ENCODE results near the gene SLC7A6OS. TPM values are rescaled to one million over a fixed set of nuclear protein-coding genes. Genes with fewer than 3 reads are reported as not detected.
A peak's percentile ranks its signal among the peaks of the same experiment; 100 is the strongest.

The SLC7A6OS gene
- total and polyA plus RNA-seq, 3 experiments from 2014 or later = 21.8 to 28.2 (median 25.5) TPM

DNA sequence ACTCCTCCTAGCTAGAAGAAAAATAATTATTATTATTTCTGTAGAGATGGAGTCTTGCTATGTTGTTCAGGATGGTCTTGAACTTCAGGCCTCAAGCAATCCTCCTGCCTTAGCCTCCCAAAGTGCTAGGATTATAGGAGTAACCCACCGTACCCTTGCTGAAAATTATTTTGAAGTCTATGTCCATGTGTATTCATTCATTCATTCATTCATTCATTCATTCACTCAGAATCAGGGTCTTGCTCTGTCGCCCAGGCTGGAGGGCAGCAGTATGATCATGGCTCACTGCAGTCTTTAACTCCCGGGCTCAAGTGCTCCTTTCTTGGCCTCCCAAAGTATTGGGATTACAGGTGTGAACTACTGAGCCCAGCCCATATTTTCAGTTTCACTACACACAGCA lies 4.1 kb downstream of the SLC7A6OS start:
- H3K27me3 Mint-ChIP-seq = no peaks in the 10 kb centered on the region
- no peaks in the 10 kb centered on the region for H3K9me3 Mint-ChIP-seq
- H3K4me3 Mint-ChIP-seq = no peak overlapping the region
- H3K9me3 ChIP-seq (ENCODE audit: low read length) = no peaks in the 10 kb centered on the region
- peaks cover 36% of the 10 kb centered on the region for H3K36me3 ChIP-seq (ENCODE audit: insufficient read depth, low read length)
- DNase-seq = no peak
- peak overlapping the region in 4 of 8 donors; percentile 42 to 54 (median 46) for H3K27ac Mint-ChIP-seq
- H3K4me1 ChIP-seq (ENCODE audit: insufficient read depth, low read length) = peaks cover 32% of the 10 kb centered on the region
- no peak overlapping the region for H3K27ac ChIP-seq (ENCODE audit: low read depth, low read length)
- peaks cover 20 to 43% (median 40%) of the 10 kb centered on the region in 3 donors for H3K4me1 Mint-ChIP-seq
- peaks cover 2 to 69% (median 18%) of the 10 kb centered on the region in 3 donors for H3K36me3 Mint-ChIP-seq
- ChIA-PET POLR2A (no interaction called here), CTCF (interaction anchor here (11.2 kb wide), 1 partner anchor 44 kb away, joined by 131 read pairs; the partner anchor contains the start of gene SLC7A6)
- H3K27me3 ChIP-seq (ENCODE audit: insufficient read depth, low read length, poor library complexity, severe bottlenecking) = no peaks in the 10 kb centered on the region
- H3K4me3 ChIP-seq (ENCODE audit: low read length) = no peak overlapping the region

DNA sequence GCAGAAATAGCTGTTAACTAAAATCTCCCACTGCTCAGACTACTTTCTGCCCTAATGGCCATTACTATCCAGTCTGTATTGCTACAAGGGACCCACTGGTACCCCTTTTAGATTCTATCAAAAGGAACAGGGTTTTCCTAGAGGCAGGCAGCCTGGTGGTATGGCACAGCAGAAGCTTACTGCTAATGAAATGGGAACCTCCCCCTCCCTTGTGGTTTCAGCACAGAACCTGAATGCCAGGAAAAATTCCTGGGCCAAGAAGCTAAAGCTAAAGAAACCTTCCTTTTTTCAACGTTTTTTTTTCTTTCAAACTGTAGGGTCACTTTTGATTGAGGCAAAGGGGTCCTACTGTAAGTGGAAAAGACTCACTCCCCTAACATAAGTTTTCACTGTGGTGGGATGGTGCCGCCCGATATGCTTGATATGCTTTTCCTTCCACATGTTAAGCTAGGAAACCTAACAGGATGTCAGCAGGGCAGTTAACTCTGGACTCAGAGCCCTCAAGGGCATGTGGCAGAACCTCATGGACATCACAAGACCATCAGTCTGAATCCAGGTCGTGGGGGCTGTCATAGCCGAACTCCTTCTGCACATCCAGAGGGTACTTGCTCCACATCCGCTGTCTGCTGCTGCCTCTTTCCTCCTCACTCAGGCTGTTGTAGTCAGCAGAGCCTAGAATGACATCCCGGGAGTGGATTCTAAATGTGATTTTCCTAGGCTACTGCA lies 9.8 kb downstream of the SLC7A6OS start:
- H3K27ac ChIP-seq (ENCODE audit: low read depth, low read length) = no peak overlapping the region
- no peak overlapping the region for H3K4me3 ChIP-seq (ENCODE audit: low read length)
- peaks cover 66% of the 10 kb centered on the region for H3K36me3 ChIP-seq (ENCODE audit: insufficient read depth, low read length)
- ChIA-PET CTCF (interaction anchor here (1.0 to 2.1 kb wide), 6 partner anchors 9 to 59 kb away, joined by 4 to 9 read pairs (median 5); partner anchors contain the start of genes PRMT7, SLC7A6 and SLC7A6OS), POLR2A (interaction anchor here (1.2 to 1.6 kb wide), 3 partner anchors 9 to 32 kb away, joined by 3 to 6 read pairs (median 4); no protein-coding TSS in a partner anchor)
- Mint-ChIP-seq H3K9me3 (no peaks in the 10 kb centered on the region), H3K27ac (peak overlapping the region in 6 of 8 donors; percentile 8 to 66 (median 36)), H3K36me3 (peaks cover 4 to 91% (median 20%) of the 10 kb centered on the region in 3 donors), H3K4me3 (no peak overlapping the region), H3K4me1 (peaks cover 2 to 32% (median 18%) of the 10 kb centered on the region in 3 donors), H3K27me3 (no peaks in the 10 kb centered on the region)
- H3K4me1 ChIP-seq (ENCODE audit: insufficient read depth, low read length) = no peaks in the 10 kb centered on the region
- no peaks in the 10 kb centered on the region for H3K27me3 ChIP-seq (ENCODE audit: insufficient read depth, low read length, poor library complexity, severe bottlenecking)
- H3K9me3 ChIP-seq (ENCODE audit: low read length) = no peaks in the 10 kb centered on the region
- DNase-seq = no peak

DNA sequence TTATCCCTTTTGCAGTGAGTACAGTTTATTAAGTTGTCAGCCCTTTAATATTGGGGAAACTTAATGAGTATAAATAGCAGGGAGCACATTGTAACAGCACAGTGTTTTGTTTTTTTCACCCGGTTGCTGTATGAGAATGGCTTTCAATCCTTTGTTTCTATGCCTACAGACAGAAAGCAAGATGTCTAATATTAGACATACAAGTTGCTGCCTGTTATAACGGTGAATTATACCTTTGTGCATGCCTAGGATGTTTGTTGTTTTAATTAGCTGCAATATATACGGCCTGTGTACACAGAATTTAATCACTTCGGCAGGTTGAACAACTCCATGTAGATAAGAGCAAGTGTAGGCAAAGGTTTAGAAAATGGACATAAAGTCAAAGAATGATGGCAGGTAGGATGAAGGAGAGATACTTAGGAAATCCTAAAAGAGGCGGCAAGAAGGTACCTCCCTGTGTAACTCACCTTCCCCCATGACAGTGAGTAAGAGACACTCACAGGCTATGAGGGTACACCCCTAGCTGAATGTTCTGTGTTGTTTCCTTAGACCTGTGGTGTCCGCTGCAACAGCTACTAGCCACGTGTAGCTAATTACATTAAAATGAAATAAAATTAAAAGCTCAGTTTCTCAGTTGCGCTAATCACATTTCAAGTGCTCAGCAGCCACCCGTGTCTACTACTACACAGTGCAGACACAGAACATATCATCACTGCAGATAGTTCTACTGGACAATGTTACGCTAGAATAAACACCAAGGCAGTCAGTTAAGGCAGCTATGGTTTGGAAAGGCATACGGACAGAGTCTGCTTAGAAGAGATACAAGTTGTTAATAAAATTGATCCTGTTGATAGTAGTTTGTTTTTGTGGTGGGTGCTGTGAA lies 10.9 kb downstream of the SLC7A6OS start:
- Mint-ChIP-seq H3K36me3 (peaks cover 4 to 91% (median 20%) of the 10 kb centered on the region in 3 donors), H3K27ac (peak overlapping the region in 6 of 8 donors; percentile 0 to 66 (median 25)), H3K4me3 (no peak overlapping the region), H3K4me1 (peaks cover 2 to 31% (median 11%) of the 10 kb centered on the region in 3 donors), H3K9me3 (no peaks in the 10 kb centered on the region), H3K27me3 (no peaks in the 10 kb centered on the region)
- ChIA-PET POLR2A (interaction anchor here (1.0 to 1.6 kb wide), 4 partner anchors 8 to 30 kb away, joined by 3 to 6 read pairs (median 4); partner anchors contain the start of genes PRMT7 and SLC7A6OS), CTCF (interaction anchor here (0.6 to 2.1 kb wide), 7 partner anchors 8 to 58 kb away, joined by 4 to 9 read pairs (median 4); partner anchors contain the start of genes PRMT7, SLC7A6 and SLC7A6OS)
- Histone ChIP-seq H3K27me3 (ENCODE audit: insufficient read depth, low read length, poor library complexity, severe bottlenecking) (no peaks in the 10 kb centered on the region), H3K4me3 (ENCODE audit: low read length) (no peak overlapping the region), H3K9me3 (ENCODE audit: low read length) (no peaks in the 10 kb centered on the region), H3K27ac (ENCODE audit: low read depth, low read length) (no peak overlapping the region), H3K4me1 (ENCODE audit: insufficient read depth, low read length) (no peaks in the 10 kb centered on the region), H3K36me3 (ENCODE audit: insufficient read depth, low read length) (peaks cover 68% of the 10 kb centered on the region)
- DNase-seq = no peak

- H3K4me3 Mint-ChIP-seq = no peak overlapping the region
- H3K4me1 ChIP-seq (ENCODE audit: insufficient read depth, low read length) = no peaks in the 10 kb centered on the region
- ChIA-PET POLR2A (interaction anchor here (0.6 kb wide), 1 partner anchor 370 kb away, joined by 4 read pairs; no protein-coding TSS in a partner anchor), CTCF (interaction anchor here (1.1 to 2.1 kb wide), 3 partner anchors 30 to 35 kb away, joined by 5 to 9 read pairs (median 9); partner anchors contain the start of gene SLC7A6)
- peaks cover 6 to 37% (median 11%) of the 10 kb centered on the region in 3 donors for H3K4me1 Mint-ChIP-seq
- H3K27ac Mint-ChIP-seq = peak overlapping the region; percentile 0 to 87 (median 29)
- no peaks in the 10 kb centered on the region for H3K9me3 ChIP-seq (ENCODE audit: low read length)
- H3K9me3 Mint-ChIP-seq = no peaks in the 10 kb centered on the region
- H3K36me3 ChIP-seq (ENCODE audit: insufficient read depth, low read length) = peaks cover 76% of the 10 kb centered on the region
- H3K27ac ChIP-seq (ENCODE audit: low read depth, low read length) = no peak overlapping the region
- no peaks in the 10 kb centered on the region for H3K27me3 Mint-ChIP-seq
- H3K4me3 ChIP-seq (ENCODE audit: low read length) = no peak overlapping the region
- peaks cover 4 to 96% (median 23%) of the 10 kb centered on the region in 3 donors for H3K36me3 Mint-ChIP-seq
- H3K27me3 ChIP-seq (ENCODE audit: insufficient read depth, low read length, poor library complexity, severe bottlenecking) = no peaks in the 10 kb centered on the region
- no peak for DNase-seq
Measured at GRCh38 chr16:68298907-68299561, 11.7 kb downstream of the SLC7A6OS start.

GRCh38 chr16:68298312-68298711 lies 12.4 kb downstream of the SLC7A6OS start:
- H3K36me3 ChIP-seq (ENCODE audit: insufficient read depth, low read length) = peaks cover 79% of the 10 kb centered on the region

GRCh38 chr16:68297908-68298307 lies 12.8 kb downstream of the SLC7A6OS start:
- Histone ChIP-seq H3K4me1 (ENCODE audit: insufficient read depth, low read length) (peaks cover under 1% of the 10 kb centered on the region), H3K27ac (ENCODE audit: low read depth, low read length) (no peak overlapping the region), H3K36me3 (ENCODE audit: insufficient read depth, low read length) (peaks cover 78% of the 10 kb centered on the region), H3K4me3 (ENCODE audit: low read length) (no peak overlapping the region), H3K9me3 (ENCODE audit: low read length) (no peaks in the 10 kb centered on the region), H3K27me3 (ENCODE audit: insufficient read depth, low read length, poor library complexity, severe bottlenecking) (no peaks in the 10 kb centered on the region)
- Mint-ChIP-seq H3K36me3 (peaks cover 7 to 94% (median 22%) of the 10 kb centered on the region in 3 donors), H3K27ac (peak overlapping the region in 5 of 8 donors; percentile 31 to 87 (median 46)), H3K4me3 (no peak overlapping the region), H3K27me3 (no peaks in the 10 kb centered on the region), H3K9me3 (no peaks in the 10 kb centered on the region), H3K4me1 (peaks cover 12 to 40% (median 17%) of the 10 kb centered on the region in 3 donors)
- POLR2A ChIA-PET = no interaction called here
- no peak for DNase-seq
- CTCF ChIA-PET = interaction anchor here (1.1 to 4.9 kb wide), 2 partner anchors 34 to 35 kb away, joined by 5 to 41 read pairs; partner anchors contain the start of gene SLC7A6

More at GRCh38 chr16:68298312-68298711, 12.4 kb downstream of the SLC7A6OS start:
- H3K4me3 Mint-ChIP-seq = no peak overlapping the region
- peak overlapping the region in 5 of 8 donors; percentile 31 to 87 (median 46) for H3K27ac Mint-ChIP-seq
- CTCF ChIA-PET = interaction anchor here (1.1 kb wide), 1 partner anchor 35 kb away, joined by 5 read pairs; the partner anchor contains the start of gene SLC7A6
- no peaks in the 10 kb centered on the region for H3K9me3 Mint-ChIP-seq
- H3K27me3 Mint-ChIP-seq = no peaks in the 10 kb centered on the region
- no peak for DNase-seq
- H3K4me1 Mint-ChIP-seq = peaks cover 11 to 38% (median 15%) of the 10 kb centered on the region in 3 donors
- Histone ChIP-seq H3K9me3 (ENCODE audit: low read length) (no peaks in the 10 kb centered on the region), H3K27ac (ENCODE audit: low read depth, low read length) (no peak overlapping the region), H3K4me3 (ENCODE audit: low read length) (no peak overlapping the region), H3K4me1 (ENCODE audit: insufficient read depth, low read length) (no peaks in the 10 kb centered on the region), H3K27me3 (ENCODE audit: insufficient read depth, low read length, poor library complexity, severe bottlenecking) (no peaks in the 10 kb centered on the region)
- peaks cover 6 to 94% (median 22%) of the 10 kb centered on the region in 3 donors for H3K36me3 Mint-ChIP-seq
- POLR2A ChIA-PET = no interaction called here

DNA sequence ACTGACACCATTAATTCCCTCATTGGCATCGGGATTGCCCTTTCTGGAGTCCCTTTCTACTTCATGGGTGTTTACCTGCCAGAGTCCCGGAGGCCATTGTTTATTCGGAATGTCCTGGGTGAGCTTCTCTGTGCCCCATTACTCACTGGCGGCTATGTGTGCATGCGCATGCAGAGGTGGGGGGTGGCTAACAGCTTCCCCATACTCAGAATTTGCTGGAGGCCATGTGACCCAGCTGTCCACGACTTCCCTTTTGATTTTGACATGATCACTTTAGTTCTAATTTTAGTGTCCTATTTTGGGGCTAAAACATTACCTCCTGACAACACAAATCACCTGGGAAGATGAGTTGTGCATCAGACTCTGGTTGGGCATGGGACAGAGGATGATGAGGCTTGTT lies 14.1 kb downstream of the SLC7A6OS start:
- no peaks in the 10 kb centered on the region for H3K9me3 Mint-ChIP-seq
- no peak overlapping the region for H3K4me3 Mint-ChIP-seq
- H3K36me3 Mint-ChIP-seq = peaks cover 6 to 94% (median 17%) of the 10 kb centered on the region in 3 donors
- peaks cover 69% of the 10 kb centered on the region for H3K36me3 ChIP-seq (ENCODE audit: insufficient read depth, low read length)
- H3K9me3 ChIP-seq (ENCODE audit: low read length) = no peaks in the 10 kb centered on the region
- DNase-seq = no peak
- H3K27me3 ChIP-seq (ENCODE audit: insufficient read depth, low read length, poor library complexity, severe bottlenecking) = no peaks in the 10 kb centered on the region
- CTCF ChIA-PET = interaction anchor here (1.5 to 4.9 kb wide), 2 partner anchors 11 to 34 kb away, joined by 4 to 41 read pairs; partner anchors contain the start of gene SLC7A6
- H3K27me3 Mint-ChIP-seq = no peaks in the 10 kb centered on the region
- H3K4me1 ChIP-seq (ENCODE audit: insufficient read depth, low read length) = peaks cover 13% of the 10 kb centered on the region
- POLR2A ChIA-PET = interaction anchor here (0.6 to 1.3 kb wide), 3 partner anchors 11 to 21 kb away, joined by 3 read pairs; no protein-coding TSS in a partner anchor
- peaks cover 23 to 49% (median 24%) of the 10 kb centered on the region in 3 donors for H3K4me1 Mint-ChIP-seq
- no peak overlapping the region for H3K27ac ChIP-seq (ENCODE audit: low read depth, low read length)
- H3K27ac Mint-ChIP-seq = peak overlapping the region in 6 of 8 donors; percentile 17 to 88 (median 64)
- no peak overlapping the region for H3K4me3 ChIP-seq (ENCODE audit: low read length)
